AG04449 (cell line): ENCODE data around the gene MAMLD1.

Experiments used
- CTCF ChIA-PET: fragments of 350-600 bp; formaldehyde crosslinking; extraction: SDS; loops from one replicate; lab custom pipeline; 2021; ENCODE audit warnings: antibody characterized with exemption; lab: Yijun Ruan, JAX
- POLR2A ChIA-PET: fragments of 400-600, 350-600 bp; formaldehyde crosslinking; extraction: SDS; loops from one replicate; lab custom pipeline; 2020; ENCODE audit warnings: antibody characterized with exemption, inconsistent platforms; lab: Yijun Ruan, JAX
- DNase-seq: peaks from one replicate; pipeline ENCODE4 v3.0.0-alpha.2; 2010; ENCODE audit warnings: low read depth, low spot score
- H3K4me3 ChIP-seq: 2 replicates; pipeline ENCODE4 v1.5.1; 2011; ENCODE audit warnings: low read depth, mild to moderate bottlenecking, control low read depth, low read length
- TF ChIP-seq, protein P1 (sequence below): IDR thresholded peaks from one replicate; pipeline ENCODE4 v1.5.1; 2011; ENCODE audit warnings: mild to moderate bottlenecking, moderate library complexity, low read length, control low read depth, inconsistent platforms; ENCODE audit not compliant: insufficient read depth; ENCODE audit errors: missing control alignments

The MAMLD1 gene

GRCh38 chrX:150436195-150436594 lies 73.1 kb downstream of the MAMLD1 start:
- DNase-seq, result no peak
- TF ChIP-seq, protein P1, sequence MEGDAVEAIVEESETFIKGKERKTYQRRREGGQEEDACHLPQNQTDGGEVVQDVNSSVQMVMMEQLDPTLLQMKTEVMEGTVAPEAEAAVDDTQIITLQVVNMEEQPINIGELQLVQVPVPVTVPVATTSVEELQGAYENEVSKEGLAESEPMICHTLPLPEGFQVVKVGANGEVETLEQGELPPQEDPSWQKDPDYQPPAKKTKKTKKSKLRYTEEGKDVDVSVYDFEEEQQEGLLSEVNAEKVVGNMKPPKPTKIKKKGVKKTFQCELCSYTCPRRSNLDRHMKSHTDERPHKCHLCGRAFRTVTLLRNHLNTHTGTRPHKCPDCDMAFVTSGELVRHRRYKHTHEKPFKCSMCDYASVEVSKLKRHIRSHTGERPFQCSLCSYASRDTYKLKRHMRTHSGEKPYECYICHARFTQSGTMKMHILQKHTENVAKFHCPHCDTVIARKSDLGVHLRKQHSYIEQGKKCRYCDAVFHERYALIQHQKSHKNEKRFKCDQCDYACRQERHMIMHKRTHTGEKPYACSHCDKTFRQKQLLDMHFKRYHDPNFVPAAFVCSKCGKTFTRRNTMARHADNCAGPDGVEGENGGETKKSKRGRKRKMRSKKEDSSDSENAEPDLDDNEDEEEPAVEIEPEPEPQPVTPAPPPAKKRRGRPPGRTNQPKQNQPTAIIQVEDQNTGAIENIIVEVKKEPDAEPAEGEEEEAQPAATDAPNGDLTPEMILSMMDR, result no peak
- no peak overlapping the region for H3K4me3 ChIP-seq
- ChIA-PET POLR2A (no interaction called here), CTCF (no interaction called here)

DNA sequence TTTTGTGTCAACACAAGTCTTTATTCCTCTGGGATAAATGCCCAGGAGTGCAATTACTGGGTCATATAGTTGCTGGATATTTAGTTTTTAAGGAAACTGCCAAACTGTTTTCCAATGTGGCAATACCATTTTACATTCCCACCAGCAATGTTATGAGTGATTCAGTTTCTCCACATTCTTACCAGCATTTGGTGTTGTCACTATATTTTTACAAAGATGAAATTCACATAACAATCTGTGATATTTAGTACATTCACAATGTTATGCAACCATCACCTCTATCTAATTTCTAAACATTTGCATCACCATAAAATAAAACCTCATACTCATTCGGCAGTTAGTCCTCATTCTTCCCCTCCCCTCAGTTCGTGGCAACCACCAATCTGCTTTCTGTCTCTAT lies 75.0 kb downstream of the MAMLD1 start:
- DNase-seq, result peak; percentile 23

DNA sequence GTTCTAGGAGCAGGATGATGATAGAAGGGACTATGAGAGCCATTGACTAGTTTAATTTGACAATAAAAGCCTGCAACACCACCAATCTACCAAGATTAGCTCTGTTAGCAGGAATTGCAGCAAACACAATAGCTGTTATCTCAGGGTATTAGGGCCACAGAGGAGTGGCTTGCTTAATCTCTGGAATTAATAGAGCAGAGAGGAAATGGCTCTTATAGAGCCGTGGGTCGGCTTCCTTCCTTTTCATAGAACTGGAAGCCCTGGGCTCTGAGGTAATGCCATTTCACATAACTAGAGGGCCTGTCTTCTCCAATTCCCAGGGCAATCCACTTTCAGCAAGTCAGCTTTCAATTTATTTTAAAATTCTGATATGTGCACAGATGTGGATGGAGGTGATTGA lies 83.0 kb downstream of the MAMLD1 start:
- ChIA-PET CTCF (no interaction called here), POLR2A (no interaction called here)
- H3K4me3 ChIP-seq, result no peak overlapping the region
- TF ChIP-seq, protein P1, result no peak
- DNase-seq, result no peak

More for the DNA sequence above, 75.0 kb downstream of the MAMLD1 start:
- TF ChIP-seq, protein P1, result no peak
- ChIA-PET POLR2A (no interaction called here), CTCF (no interaction called here)
- H3K4me3 ChIP-seq, result no peak overlapping the region

DNA sequence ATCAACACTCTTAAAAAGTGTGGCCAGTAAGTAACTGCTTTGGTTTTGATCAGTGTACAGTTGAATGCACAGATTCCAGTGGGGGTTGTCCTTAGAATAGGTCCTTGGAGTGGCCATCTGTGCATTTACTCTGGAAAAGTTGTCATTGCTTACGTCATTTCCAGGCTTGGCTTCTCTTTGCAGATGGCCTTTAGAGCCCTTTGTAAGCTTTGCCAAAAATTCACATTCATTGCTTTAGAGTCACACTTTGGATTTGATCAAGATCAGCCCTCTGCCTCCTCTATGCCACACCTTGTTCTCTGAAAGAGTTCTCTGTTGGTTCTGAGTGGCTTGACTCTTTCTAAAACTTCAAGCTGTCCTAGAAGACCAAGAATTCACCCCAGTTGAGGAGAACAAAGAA lies 83.9 kb downstream of the MAMLD1 start:
- POLR2A ChIA-PET, result no interaction called here
- CTCF ChIA-PET, result no interaction called here
- H3K4me3 ChIP-seq, result no peak overlapping the region
- DNase-seq, result no peak
- TF ChIP-seq, protein P1, result no peak

- no peak for DNase-seq
- no peak overlapping the region for H3K4me3 ChIP-seq
- POLR2A ChIA-PET, result no interaction called here
- TF ChIP-seq, protein P1, result no peak
- CTCF ChIA-PET, result no interaction called here
These were observed 86.2 kb downstream of the MAMLD1 start for GRCh38 chrX:150449313-150449712.

DNA sequence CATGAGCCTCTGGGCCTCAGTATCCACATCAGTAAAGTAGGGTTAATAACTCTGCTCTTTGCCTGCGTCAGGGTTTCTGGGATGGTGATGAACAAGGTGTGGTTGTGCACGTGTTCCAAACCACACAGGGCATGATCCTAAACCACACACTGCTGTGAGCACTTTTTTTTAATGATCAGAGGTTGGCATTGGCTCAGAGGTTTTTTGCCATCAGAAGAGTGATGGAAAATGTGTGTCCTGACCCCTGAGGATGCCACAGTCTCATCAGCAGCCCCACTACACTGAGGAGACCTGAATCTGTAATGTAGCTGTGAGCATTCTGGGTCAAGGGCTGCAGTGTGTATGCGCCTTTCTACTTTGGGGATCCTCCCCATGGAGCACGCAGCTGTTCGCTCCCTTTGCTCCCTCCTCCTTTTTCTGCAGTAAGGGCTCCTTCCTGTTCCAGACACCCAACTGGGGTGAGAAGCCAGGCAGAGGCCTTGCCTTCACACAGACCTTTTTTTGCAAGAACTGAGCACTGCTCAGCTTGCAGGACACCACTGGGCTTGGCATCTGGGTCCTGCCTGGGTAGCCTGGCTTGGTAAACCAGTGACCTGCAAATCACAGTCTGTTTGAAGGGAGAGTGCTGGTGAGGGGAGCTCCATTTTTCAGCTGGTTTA lies 87.5 kb downstream of the MAMLD1 start:
- DNase-seq, result no peak
- TF ChIP-seq, protein P1, result no peak
- no peak overlapping the region for H3K4me3 ChIP-seq
- POLR2A ChIA-PET, result no interaction called here
- CTCF ChIA-PET, result no interaction called here
